GM12873 (cell line): ENCODE results near the gene CDK19.

ENCODE experiments used
- TF ChIP-seq, protein P1 (sequence below): IDR thresholded peaks from 2 replicates; pipeline ENCODE4 v1.5.1; 2012; ENCODE audit warnings: low read depth, mild to moderate bottlenecking, moderate library complexity, low read length, control low read depth; ENCODE audit not compliant: insufficient read depth; ENCODE audit errors: missing control alignments

The CDK19 gene

DNA sequence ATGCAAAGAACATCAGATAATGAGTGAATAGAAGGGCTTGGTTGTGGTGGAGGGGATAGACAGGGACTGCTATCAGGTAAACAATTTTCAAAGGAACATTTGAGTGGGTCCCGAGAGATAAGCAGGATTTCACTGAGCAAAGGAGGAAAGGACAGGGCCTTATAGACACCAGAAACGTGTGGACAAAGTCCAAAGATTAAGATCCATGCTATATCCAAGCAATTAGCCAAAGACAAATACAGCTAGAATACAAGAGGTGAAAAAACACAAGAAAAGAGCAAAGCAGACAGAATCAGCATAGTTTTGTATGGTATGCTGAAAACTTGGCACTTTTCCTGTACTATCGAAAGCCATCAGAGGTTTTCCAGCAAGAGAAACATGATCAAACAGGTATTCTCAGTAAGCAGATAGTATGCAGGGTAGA is 59.8 kb downstream of the CDK19 start:
- TF ChIP-seq, protein P1, sequence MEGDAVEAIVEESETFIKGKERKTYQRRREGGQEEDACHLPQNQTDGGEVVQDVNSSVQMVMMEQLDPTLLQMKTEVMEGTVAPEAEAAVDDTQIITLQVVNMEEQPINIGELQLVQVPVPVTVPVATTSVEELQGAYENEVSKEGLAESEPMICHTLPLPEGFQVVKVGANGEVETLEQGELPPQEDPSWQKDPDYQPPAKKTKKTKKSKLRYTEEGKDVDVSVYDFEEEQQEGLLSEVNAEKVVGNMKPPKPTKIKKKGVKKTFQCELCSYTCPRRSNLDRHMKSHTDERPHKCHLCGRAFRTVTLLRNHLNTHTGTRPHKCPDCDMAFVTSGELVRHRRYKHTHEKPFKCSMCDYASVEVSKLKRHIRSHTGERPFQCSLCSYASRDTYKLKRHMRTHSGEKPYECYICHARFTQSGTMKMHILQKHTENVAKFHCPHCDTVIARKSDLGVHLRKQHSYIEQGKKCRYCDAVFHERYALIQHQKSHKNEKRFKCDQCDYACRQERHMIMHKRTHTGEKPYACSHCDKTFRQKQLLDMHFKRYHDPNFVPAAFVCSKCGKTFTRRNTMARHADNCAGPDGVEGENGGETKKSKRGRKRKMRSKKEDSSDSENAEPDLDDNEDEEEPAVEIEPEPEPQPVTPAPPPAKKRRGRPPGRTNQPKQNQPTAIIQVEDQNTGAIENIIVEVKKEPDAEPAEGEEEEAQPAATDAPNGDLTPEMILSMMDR = no peak

GRCh38 chr6:110748453-110748852 is 66.8 kb downstream of the CDK19 start:
- TF ChIP-seq, protein P1 = no peak

- TF ChIP-seq, protein P1 = no peak
These were observed 68.6 kb downstream of the CDK19 start for GRCh38 chr6:110746680-110747079.

DNA sequence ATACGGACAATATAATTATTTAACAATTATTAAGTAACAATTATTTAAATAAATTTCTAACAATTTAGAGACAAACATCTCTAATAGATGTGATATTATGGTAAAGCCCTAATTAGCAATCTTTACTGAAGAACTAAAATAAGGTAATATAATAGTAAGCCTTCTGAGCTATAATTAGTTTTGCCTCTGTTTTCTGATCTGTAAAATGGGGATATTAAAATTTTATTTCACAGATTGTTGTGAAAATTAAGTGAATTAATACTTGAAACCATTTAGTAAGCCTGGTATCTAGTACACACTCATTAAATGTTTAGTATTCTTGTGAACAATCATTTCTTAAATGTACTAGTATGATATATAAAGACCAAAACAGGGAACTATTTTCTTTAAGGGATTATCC is 70.3 kb downstream of the CDK19 start:
- TF ChIP-seq, protein P1 = no peak

- TF ChIP-seq, protein P1 = no peak
These were observed 73.8 kb downstream of the CDK19 start for GRCh38 chr6:110741517-110741916.

DNA sequence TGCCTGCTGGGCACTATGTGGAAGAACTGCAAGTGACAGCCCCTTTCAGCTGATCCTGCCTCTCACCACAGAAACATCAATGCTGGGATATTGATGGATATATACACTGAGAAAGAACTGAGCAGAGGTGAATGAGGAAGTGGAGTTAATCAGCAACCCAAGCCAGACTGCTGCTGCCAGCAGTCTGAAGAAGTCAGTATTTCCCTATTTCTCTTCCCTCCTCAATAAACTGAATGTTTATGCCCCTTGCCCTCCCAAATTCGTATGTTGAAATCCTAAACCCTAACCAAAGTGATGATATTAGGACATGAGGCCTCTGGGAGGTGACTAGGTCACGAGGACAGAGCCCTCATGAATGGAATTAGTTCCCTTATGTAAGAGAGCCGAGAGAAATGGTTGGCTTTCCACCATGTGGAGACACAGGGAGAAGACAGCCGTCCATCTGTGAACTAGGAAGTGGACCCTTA is 76.3 kb downstream of the CDK19 start:
- TF ChIP-seq, protein P1 = no peak

GRCh38 chr6:110735666-110736065 is 79.6 kb downstream of the CDK19 start:
- TF ChIP-seq, protein P1 = no peak
